Thyroid gland (tissue), 4 donors: ENCODE measurements around the gene POLG. TPM values are rescaled to one million over a fixed set of nuclear protein-coding genes. Genes with fewer than 3 reads are reported as not detected.

ENCODE experiments used
- DNase-seq, 2 donors: peaks; one replicate each; pipeline ENCODE4 v3.0.0-alpha.2; 2019
- H3K27ac ChIP-seq, 3 donors: fragments of 200-600 bp; sonication (generic); 1 replicate in 2 of 3; 2 replicates in 1 of 3; pipeline ENCODE4 v1.5.1; 2016 to 2019; ENCODE audit warnings: mild to moderate bottlenecking in 1 of 3, moderate library complexity in 1 of 3
- H3K27me3 ChIP-seq: fragments of 200-600 bp; sonication (generic); one replicate; pipeline ENCODE4 v1.5.1; 2019
- H3K36me3 ChIP-seq, 2 donors: fragments of 200-600 bp; sonication (generic); one replicate each; pipeline ENCODE4 v1.5.1; 2016 to 2019
- H3K4me1 ChIP-seq, 2 donors: fragments of 200-600 bp; sonication (generic); one replicate each; pipeline ENCODE4 v1.5.1; 2017 to 2019
- H3K4me3 ChIP-seq, 3 donors: fragments of 200-600 bp; sonication (generic); replicated peaks in 1 of 3; 1 replicate in 2 of 3; 2 replicates in 1 of 3; pipeline ENCODE4 v1.5.1; 2016; ENCODE audit warnings: mild to moderate bottlenecking in 1 of 3
- H3K9me3 ChIP-seq: fragments of 200-600 bp; sonication (generic); one replicate; pipeline ENCODE4 v1.5.1; 2017
- CTCF ChIP-seq, 6 experiments: fragments of 200-600 bp in 3 of 6; fragments of 450-650 bp in 3 of 6; sonication (generic) in 3 of 6; IDR thresholded peaks; one replicate each; pipeline ENCODE4 v1.5.1; 2016 to 2019; ENCODE audit warnings: antibody characterized with exemption in 6 of 6, mild to moderate bottlenecking in 2 of 6, inconsistent platforms in 1 of 6, moderate library complexity in 1 of 6
- POLR2A ChIP-seq, 2 donors: fragments of 450-650 bp; IDR thresholded peaks; one replicate each; pipeline ENCODE4 v1.6.1; 2017; ENCODE audit warnings: antibody characterized with exemption in 2 of 2, mild to moderate bottlenecking in 2 of 2, moderate library complexity in 1 of 2
- WGBS, 2 donors: methylation state at CpG; one replicate each; pipeline ENCODE4 v1.1.5; 2017; 5-methylcytosine and 5-hydroxymethylcytosine counted together
- intact Hi-C: fragments of 100-400 bp; cut with DNase I; formaldehyde crosslinking; loops from one replicate; pipeline ENCODE4 v1.15.1; 2023
- total RNA-seq, 4 donors: library from RNA; depleted of rRNA; stranded (reverse); fragments of >200 nt; gene quantifications; one replicate each; pipeline ENCODE4 v1.2.3, GENCODE V29; 2016

Gene POLG
- total RNA-seq, 4 donors from 2014 or later = 31.2 to 78.8 (median 61.0) TPM

- peaks cover 11 to 18% of the 10 kb centered on the region in 2 donors for H3K4me1 ChIP-seq
- 25 to 32% methylated on average over 3 of the region's 3 CpGs for WGBS, 2 donors
- no peak for TF ChIP-seq CTCF (IDR thresholded peaks at IDR 0.05)
- TF ChIP-seq POLR2A (IDR thresholded peaks at IDR 0.05) = no peak
- DNase-seq = no peak
- no peaks in the 10 kb centered on the region for H3K36me3 ChIP-seq
- intact Hi-C loops = no loop called here
- H3K27ac ChIP-seq = no peak overlapping the region
- H3K9me3 ChIP-seq = no peaks in the 10 kb centered on the region
- H3K27me3 ChIP-seq = peaks cover 52% of the 10 kb centered on the region
- H3K4me3 ChIP-seq = no peak overlapping the region
Observed at GRCh38 chr15:89369341-89369947, 34.8 kb upstream of the POLG start.

DNA sequence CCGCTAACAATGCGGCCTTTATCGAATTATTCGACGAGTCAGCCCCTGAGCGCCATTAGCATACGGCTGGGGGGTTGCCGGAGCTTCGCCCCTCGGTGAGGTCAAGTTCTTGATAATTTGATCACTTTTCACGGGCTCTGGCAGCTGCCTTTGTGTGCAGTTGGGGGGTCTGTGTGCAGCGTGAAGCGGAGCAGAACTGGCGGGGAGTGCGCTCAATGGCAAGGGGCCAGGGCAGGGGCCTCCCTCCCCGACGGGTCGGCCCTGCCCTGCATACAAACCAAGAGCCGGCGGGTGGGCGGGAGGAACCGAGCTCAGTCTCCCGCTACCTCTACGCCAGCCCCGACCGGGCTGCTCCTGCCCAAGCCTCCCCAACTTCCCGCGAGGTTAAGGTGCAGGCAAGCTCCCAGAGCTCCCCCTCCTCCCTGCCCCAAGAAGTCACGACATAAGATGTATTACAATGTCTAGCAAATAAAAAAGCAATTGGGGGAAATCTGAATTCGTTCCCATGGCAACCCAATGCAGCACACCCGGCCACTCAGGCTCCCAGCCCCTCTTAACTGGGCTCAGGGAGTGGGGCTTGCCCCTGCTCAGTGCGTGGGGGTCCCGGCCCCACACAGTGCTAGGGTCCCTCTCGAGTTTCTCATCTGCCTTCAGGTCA, 34.1 kb upstream of the POLG start:
- TF ChIP-seq POLR2A (IDR thresholded peaks at IDR 0.05) = no peak
- Histone ChIP-seq H3K27me3 (peaks cover 52% of the 10 kb centered on the region), H3K4me1 (peaks cover 11 to 18% of the 10 kb centered on the region in 2 donors), H3K27ac (no peak overlapping the region), H3K36me3 (no peaks in the 10 kb centered on the region), H3K4me3 (no peak overlapping the region), H3K9me3 (no peaks in the 10 kb centered on the region)
- intact Hi-C loops = no loop called here
- WGBS, 2 donors = 2% methylated on average over 20 to 31 of the region's 34 CpGs
- DNase-seq = no peak

GRCh38 chr15:89367485-89368451, 33.1 kb upstream of the POLG start:
- DNase-seq = no peak
- 3 to 5% methylated on average over 13 to 50 of the region's 90 CpGs for WGBS, 2 donors
- intact Hi-C loops = no loop called here
- no peak for TF ChIP-seq CTCF (IDR thresholded peaks at IDR 0.05)
- no peak for TF ChIP-seq POLR2A (IDR thresholded peaks at IDR 0.05)
- H3K27ac ChIP-seq = no peak overlapping the region
- peaks cover 11 to 18% of the 10 kb centered on the region in 2 donors for H3K4me1 ChIP-seq
- H3K36me3 ChIP-seq = no peaks in the 10 kb centered on the region
- H3K4me3 ChIP-seq = no peak overlapping the region
- H3K9me3 ChIP-seq = no peaks in the 10 kb centered on the region
- H3K27me3 ChIP-seq = peaks cover 51% of the 10 kb centered on the region

GRCh38 chr15:89366656-89367393, 32.2 kb upstream of the POLG start:
- no peaks in the 10 kb centered on the region for H3K36me3 ChIP-seq
- no peak for TF ChIP-seq CTCF (IDR thresholded peaks at IDR 0.05)
- no peak for TF ChIP-seq POLR2A (IDR thresholded peaks at IDR 0.05)
- intact Hi-C loops = no loop called here
- no peaks in the 10 kb centered on the region for H3K9me3 ChIP-seq
- no peak overlapping the region for H3K27ac ChIP-seq
- no peak overlapping the region for H3K4me3 ChIP-seq
- H3K27me3 ChIP-seq = peaks cover 49% of the 10 kb centered on the region
- 20 to 22% methylated on average over 17 to 20 of the region's 21 CpGs for WGBS, 2 donors
- no peak for DNase-seq
- H3K4me1 ChIP-seq = peaks cover 11 to 26% of the 10 kb centered on the region in 2 donors

DNA sequence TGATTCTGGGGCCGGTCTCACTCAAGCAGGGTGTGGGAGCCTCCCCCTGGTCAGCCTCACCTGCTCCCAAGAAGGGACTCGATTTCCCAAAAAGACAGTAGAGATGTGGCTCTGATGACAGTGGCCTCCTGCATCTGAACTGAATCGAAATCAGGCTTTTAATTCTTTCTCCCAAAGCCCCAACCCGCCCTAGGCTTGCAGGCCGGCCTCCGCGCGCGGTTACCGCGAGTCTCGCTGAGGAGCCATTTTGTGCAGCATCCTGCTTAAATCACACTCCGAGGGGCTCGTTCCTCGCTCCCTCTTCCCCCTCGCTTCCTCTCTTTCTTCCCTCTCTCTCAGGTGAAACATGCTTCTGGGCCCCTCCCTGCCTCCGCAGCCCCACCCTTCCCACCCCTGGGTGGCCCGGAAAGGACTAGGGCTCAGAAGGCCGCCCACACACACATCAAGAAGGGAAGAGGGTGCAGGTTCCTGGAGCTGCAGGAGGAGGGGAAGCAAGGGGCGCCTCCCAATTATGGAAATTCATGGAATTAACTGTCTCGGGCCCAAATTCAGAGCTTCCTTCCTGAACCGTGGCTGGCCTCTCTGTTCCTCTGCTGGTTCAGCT, 30.9 kb upstream of the POLG start:
- Histone ChIP-seq H3K27ac (no peak overlapping the region), H3K4me3 (no peak overlapping the region), H3K36me3 (no peaks in the 10 kb centered on the region), H3K4me1 (peaks cover 6 to 16% of the 10 kb centered on the region in 2 donors), H3K27me3 (peaks cover 49% of the 10 kb centered on the region), H3K9me3 (no peaks in the 10 kb centered on the region)
- no peak for DNase-seq
- TF ChIP-seq CTCF (IDR thresholded peaks at IDR 0.05) (no peak), POLR2A (IDR thresholded peaks at IDR 0.05) (no peak)
- 10 to 13% methylated on average over 21 to 22 of the region's 22 CpGs for WGBS, 2 donors
- intact Hi-C loops = no loop called here
